Spleen (tissue), 7 donors: ENCODE data around the gene BYSL.

ENCODE experiments used
- CTCF ChIP-seq, 11 experiments: fragments of 200-600 bp in 7 of 11; fragments of 450-650 bp in 4 of 11; sonication (generic) in 4 of 11; IDR thresholded peaks in 8 of 11; conservative IDR thresholded peaks in 3 of 11; 1 replicate in 7 of 11; 2 replicates in 4 of 11; pipeline versions ENCODE4 v1.4.0 to v1.8.0; 2016 to 2021; ENCODE audit warnings: antibody characterized with exemption in 11 of 11, inconsistent platforms in 4 of 11, mild to moderate bottlenecking in 1 of 11
- POLR2A ChIP-seq, 3 donors: fragments of 450-650 bp; IDR thresholded peaks; one replicate each; pipeline ENCODE4 v1.5.1; 2017; ENCODE audit warnings: antibody characterized with exemption in 3 of 3, mild to moderate bottlenecking in 1 of 3
- donor health status: DM: no; HTN: no; CAD: no; lungs with moderate emphysema.
- donor health status: DM: no; HTN: no; CAD: no.
- donor health status: DM: no; HTN: no; CAD: no.

GRCh38 chr6:41958022-41958856, 36.9 kb downstream of the BYSL start:
- TF ChIP-seq CTCF (IDR thresholded peaks at IDR 0.05 in 8 of 11, conservative IDR thresholded peaks at IDR 0.05 in 3 of 11) (no peak), POLR2A (IDR thresholded peaks at IDR 0.05) (no peak)
